HL-60 (cell line): ENCODE data around the gene OIT3.

Experiments
- DNase-seq, 2 experiments: peaks; one replicate each; pipeline ENCODE4 v3.0.0-alpha.2; 2010 to 2020; ENCODE audit warnings: low read depth in 1 of 2, low spot score in 1 of 2
- H3K27ac ChIP-seq: fragments of 250-450 bp; sonication (Bioruptor Pico); replicated peaks from 2 replicates; pipeline ENCODE4 v1.5.1; 2020; ENCODE audit warnings: mild to moderate bottlenecking, moderate library complexity
- H3K27me3 ChIP-seq: fragments of 250-450 bp; sonication (Bioruptor Pico); 2 replicates; pipeline ENCODE4 v1.5.1; 2021; ENCODE audit warnings: mild to moderate bottlenecking, moderate library complexity; ENCODE audit not compliant: insufficient read depth, poor library complexity, severe bottlenecking
- H3K4me3 ChIP-seq: replicated peaks from 2 replicates; pipeline ENCODE4 v1.5.1; 2011; ENCODE audit warnings: mild to moderate bottlenecking, control low read depth, low read length; ENCODE audit not compliant: insufficient read depth
- CTCF ChIP-seq: IDR thresholded peaks from one replicate; pipeline ENCODE4 v1.5.1; 2011; ENCODE audit warnings: low read length, control low read depth, inconsistent platforms; ENCODE audit not compliant: insufficient read depth
- GABPA ChIP-seq: IDR thresholded peaks from 2 replicates; pipeline ENCODE4 v1.6.1; 2012; ENCODE audit warnings: low read depth
- POLR2AphosphoS5 ChIP-seq: IDR thresholded peaks from 2 replicates; pipeline ENCODE4 v1.6.1; 2012; ENCODE audit warnings: low read depth
- SPI1 ChIP-seq: IDR thresholded peaks from 2 replicates; pipeline ENCODE4 v1.6.1; 2012; ENCODE audit warnings: low read depth, mild to moderate bottlenecking, borderline replicate concordance
- TF ChIP-seq, protein P1 (sequence below): IDR thresholded peaks from 2 replicates; pipeline ENCODE4 v1.6.1; 2012; ENCODE audit warnings: low read depth; ENCODE audit not compliant: insufficient replicate concordance

The OIT3 gene

GRCh38 chr10:72951760-72952159 lies 58.2 kb downstream of the OIT3 start:
- Histone ChIP-seq H3K27ac (no peak overlapping the region), H3K4me3 (no peak overlapping the region), H3K27me3 (no peaks in the 10 kb centered on the region)
- no peak for DNase-seq
- TF ChIP-seq POLR2AphosphoS5, result no peak
- TF ChIP-seq CTCF, result no peak
- TF ChIP-seq GABPA, result no peak
- no peak for TF ChIP-seq SPI1
- TF ChIP-seq, protein P1, sequence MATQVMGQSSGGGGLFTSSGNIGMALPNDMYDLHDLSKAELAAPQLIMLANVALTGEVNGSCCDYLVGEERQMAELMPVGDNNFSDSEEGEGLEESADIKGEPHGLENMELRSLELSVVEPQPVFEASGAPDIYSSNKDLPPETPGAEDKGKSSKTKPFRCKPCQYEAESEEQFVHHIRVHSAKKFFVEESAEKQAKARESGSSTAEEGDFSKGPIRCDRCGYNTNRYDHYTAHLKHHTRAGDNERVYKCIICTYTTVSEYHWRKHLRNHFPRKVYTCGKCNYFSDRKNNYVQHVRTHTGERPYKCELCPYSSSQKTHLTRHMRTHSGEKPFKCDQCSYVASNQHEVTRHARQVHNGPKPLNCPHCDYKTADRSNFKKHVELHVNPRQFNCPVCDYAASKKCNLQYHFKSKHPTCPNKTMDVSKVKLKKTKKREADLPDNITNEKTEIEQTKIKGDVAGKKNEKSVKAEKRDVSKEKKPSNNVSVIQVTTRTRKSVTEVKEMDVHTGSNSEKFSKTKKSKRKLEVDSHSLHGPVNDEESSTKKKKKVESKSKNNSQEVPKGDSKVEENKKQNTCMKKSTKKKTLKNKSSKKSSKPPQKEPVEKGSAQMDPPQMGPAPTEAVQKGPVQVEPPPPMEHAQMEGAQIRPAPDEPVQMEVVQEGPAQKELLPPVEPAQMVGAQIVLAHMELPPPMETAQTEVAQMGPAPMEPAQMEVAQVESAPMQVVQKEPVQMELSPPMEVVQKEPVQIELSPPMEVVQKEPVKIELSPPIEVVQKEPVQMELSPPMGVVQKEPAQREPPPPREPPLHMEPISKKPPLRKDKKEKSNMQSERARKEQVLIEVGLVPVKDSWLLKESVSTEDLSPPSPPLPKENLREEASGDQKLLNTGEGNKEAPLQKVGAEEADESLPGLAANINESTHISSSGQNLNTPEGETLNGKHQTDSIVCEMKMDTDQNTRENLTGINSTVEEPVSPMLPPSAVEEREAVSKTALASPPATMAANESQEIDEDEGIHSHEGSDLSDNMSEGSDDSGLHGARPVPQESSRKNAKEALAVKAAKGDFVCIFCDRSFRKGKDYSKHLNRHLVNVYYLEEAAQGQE, result no peak

- no peak for DNase-seq
- no peak for TF ChIP-seq SPI1
- TF ChIP-seq GABPA, result no peak
- no peak for TF ChIP-seq CTCF
- no peak for TF ChIP-seq POLR2AphosphoS5
- TF ChIP-seq, protein P1, result no peak
- H3K27me3 ChIP-seq, result no peaks in the 10 kb centered on the region
- no peak overlapping the region for H3K4me3 ChIP-seq
- no peak overlapping the region for H3K27ac ChIP-seq
Observed at GRCh38 chr10:72952189-72952588, 58.6 kb downstream of the OIT3 start.

- Histone ChIP-seq H3K27me3 (no peaks in the 10 kb centered on the region), H3K27ac (no peak overlapping the region), H3K4me3 (no peak overlapping the region)
- DNase-seq, result no peak
- TF ChIP-seq, protein P1, result no peak
- TF ChIP-seq SPI1 (no peak), CTCF (no peak), GABPA (no peak), POLR2AphosphoS5 (no peak)
Observed at GRCh38 chr10:72952642-72953158, 59.2 kb downstream of the OIT3 start.
